Measurements from ENCODE around the gene IL1R2. TPM values are rescaled to one million over a fixed set of nuclear protein-coding genes. Genes with fewer than 3 reads are reported as not detected.

Gene IL1R2
- total RNA-seq, 2 donors from 2014 or later = 0.73 TPM; not detected in 1

DNA sequence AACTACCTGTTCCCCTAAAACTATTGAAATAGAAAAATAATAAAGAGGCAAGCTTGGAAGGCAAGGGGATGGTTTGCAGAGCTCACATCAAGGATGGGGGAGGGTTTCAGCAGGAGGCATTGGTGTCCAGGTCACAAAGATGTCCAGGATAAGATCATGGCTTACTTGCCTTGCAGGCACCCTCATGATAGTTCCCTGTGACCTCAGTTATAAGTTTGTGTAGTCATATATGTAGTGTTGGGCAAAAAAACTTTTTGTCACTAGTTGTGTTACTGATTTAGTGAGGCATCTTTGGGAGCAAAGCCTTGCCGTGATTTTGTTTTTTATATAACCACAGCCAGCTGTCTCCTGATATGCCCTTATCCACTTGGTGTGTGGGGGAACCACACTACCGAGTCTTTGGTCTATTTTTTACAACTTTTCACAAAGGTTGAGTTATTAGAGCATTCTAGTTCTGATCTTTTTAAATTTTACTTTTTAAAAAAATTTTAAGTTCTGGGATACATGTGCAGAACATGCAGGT is 53.3 kb downstream of the IL1R2 start:
- H3K9ac ChIP-seq (ENCODE audit: extremely low read depth, low read length, poor library complexity, severe bottlenecking) = no peak overlapping the region
- Mint-ChIP-seq H3K4me1 (no peaks in the 10 kb centered on the region), H3K27me3 (ENCODE audit: insufficient read depth) (peaks cover 6% of the 10 kb centered on the region), H3K27ac (no peak overlapping the region), H3K9me3 (no peaks in the 10 kb centered on the region), H3K4me3 (no peak overlapping the region), H3K36me3 (ENCODE audit: low read depth) (no peaks in the 10 kb centered on the region)
- H3K27ac ChIP-seq (ENCODE audit: low read depth, low read length) = no peak overlapping the region
- WGBS, 2 experiments (ENCODE audit: insufficient coverage in 1 of 2, insufficient read length in 1 of 2) = 94 to 100% methylated on average over 1 to 2 of the region's 2 CpGs
- H3K36me3 ChIP-seq (ENCODE audit: control insufficient read depth, insufficient read depth, low read length) = no peaks in the 10 kb centered on the region
- no peaks in the 10 kb centered on the region for H3K4me1 ChIP-seq (ENCODE audit: control insufficient read depth, insufficient read depth, low read length)
- no peak for TF ChIP-seq CTCF (conservative IDR thresholded peaks at IDR 0.05)
- DNase-seq = no peak
- no peak overlapping the region for H3K4me3 ChIP-seq (ENCODE audit: low read length)
- H3K9me3 ChIP-seq (ENCODE audit: control insufficient read depth, low read length) = no peaks in the 10 kb centered on the region
- no peaks in the 10 kb centered on the region for H3K27me3 ChIP-seq (ENCODE audit: control insufficient read depth, insufficient read depth, low read length, poor library complexity, severe bottlenecking)

DNA sequence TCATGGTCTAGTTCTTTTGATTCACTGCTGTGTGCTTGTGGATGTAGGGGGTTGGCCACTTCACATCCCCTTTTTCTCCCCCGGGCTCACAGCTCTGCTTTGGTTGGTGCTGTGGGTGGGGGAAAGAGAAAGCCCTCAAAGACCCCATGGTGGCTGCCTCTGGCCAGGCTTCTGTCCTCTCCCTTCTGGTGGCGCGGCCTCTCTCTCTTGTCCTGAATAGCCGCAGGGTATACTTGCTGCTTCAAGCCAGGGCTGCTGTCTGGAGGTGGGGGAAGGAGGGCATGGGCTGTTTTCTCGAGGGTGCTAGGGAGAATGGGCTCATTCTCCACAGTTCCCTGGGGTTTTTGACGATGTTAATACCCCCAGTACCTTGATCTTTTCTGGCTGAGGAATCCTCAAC is 53.9 kb downstream of the IL1R2 start:
- Histone ChIP-seq H3K36me3 (ENCODE audit: control insufficient read depth, insufficient read depth, low read length) (no peaks in the 10 kb centered on the region), H3K4me1 (ENCODE audit: control insufficient read depth, insufficient read depth, low read length) (no peaks in the 10 kb centered on the region), H3K27ac (ENCODE audit: low read depth, low read length) (no peak overlapping the region), H3K9ac (ENCODE audit: extremely low read depth, low read length, poor library complexity, severe bottlenecking) (no peak overlapping the region), H3K27me3 (ENCODE audit: control insufficient read depth, insufficient read depth, low read length, poor library complexity, severe bottlenecking) (no peaks in the 10 kb centered on the region), H3K4me3 (ENCODE audit: low read length) (no peak overlapping the region), H3K9me3 (ENCODE audit: control insufficient read depth, low read length) (no peaks in the 10 kb centered on the region)
- no peak overlapping the region for H3K4me3 Mint-ChIP-seq
- H3K27ac Mint-ChIP-seq = no peak overlapping the region
- H3K4me1 Mint-ChIP-seq = no peaks in the 10 kb centered on the region
- TF ChIP-seq CTCF (conservative IDR thresholded peaks at IDR 0.05) = no peak
- peaks cover 5% of the 10 kb centered on the region for H3K27me3 Mint-ChIP-seq (ENCODE audit: insufficient read depth)
- no peaks in the 10 kb centered on the region for H3K36me3 Mint-ChIP-seq (ENCODE audit: low read depth)
- WGBS, 2 experiments (ENCODE audit: insufficient coverage in 1 of 2, insufficient read length in 1 of 2) = 89% methylated on average over 6 of the region's 6 CpGs; no CpG with 5 or more reads in 1 of the 2 experiments
- no peak for DNase-seq
- no peaks in the 10 kb centered on the region for H3K9me3 Mint-ChIP-seq

GRCh38 chr2:102046135-102046986 is 54.6 kb downstream of the IL1R2 start:
- Mint-ChIP-seq H3K4me1 (no peaks in the 10 kb centered on the region), H3K27me3 (ENCODE audit: insufficient read depth) (peaks cover 4% of the 10 kb centered on the region), H3K27ac (no peak overlapping the region), H3K9me3 (no peaks in the 10 kb centered on the region), H3K36me3 (ENCODE audit: low read depth) (no peaks in the 10 kb centered on the region), H3K4me3 (no peak overlapping the region)
- Histone ChIP-seq H3K36me3 (ENCODE audit: control insufficient read depth, insufficient read depth, low read length) (no peaks in the 10 kb centered on the region), H3K4me1 (ENCODE audit: control insufficient read depth, insufficient read depth, low read length) (no peaks in the 10 kb centered on the region), H3K27me3 (ENCODE audit: control insufficient read depth, insufficient read depth, low read length, poor library complexity, severe bottlenecking) (no peaks in the 10 kb centered on the region), H3K4me3 (ENCODE audit: low read length) (no peak overlapping the region), H3K27ac (ENCODE audit: low read depth, low read length) (no peak overlapping the region), H3K9me3 (ENCODE audit: control insufficient read depth, low read length) (no peaks in the 10 kb centered on the region), H3K9ac (ENCODE audit: extremely low read depth, low read length, poor library complexity, severe bottlenecking) (no peak overlapping the region)
- no peak for TF ChIP-seq CTCF (conservative IDR thresholded peaks at IDR 0.05)
- whole genome bisulfite sequencing, 2 experiments (ENCODE audit: insufficient coverage in 1 of 2, insufficient read length in 1 of 2) = 80 to 88% methylated on average over 6 to 9 of the region's 9 CpGs
- no peak for DNase-seq

Data from endodermal cell (in vitro differentiated cells).